HCT116 (cell line): ENCODE data around the gene ULBP2. TPM values are rescaled to one million over a fixed set of nuclear protein-coding genes. Genes with fewer than 3 reads are reported as not detected.
A peak's percentile ranks its signal among the peaks of the same experiment; 100 is the strongest.

Experiments used
- ATAC-seq: fragments of 200-7000 bp; cut with Tn5 transposase; 2 replicates; pipeline ENCODE4 v1.9.1; 2020; ENCODE audit warnings: mild to moderate bottlenecking, moderate library complexity
- BruUV-seq: library from RNA; stranded (reverse); fragments of 400-500 nt; replicated peaks from 2 replicates; lab custom pipeline; 2021; lab: Mats Ljungman, UMichigan
- CTCF ChIA-PET: fragments of 300-600 bp; sonication (Branson Sonifier 250); formaldehyde crosslinking; loops from one replicate; lab custom pipeline; 2021; ENCODE audit warnings: antibody characterized with exemption; lab: Charles Lee
- POLR2A ChIA-PET: fragments of 300-600, 350-600 bp; sonication (Branson Sonifier 250); formaldehyde crosslinking; loops from one replicate; lab custom pipeline; 2021; ENCODE audit warnings: antibody characterized with exemption; lab: Charles Lee
- RAD21 ChIA-PET, 2 experiments: fragments of 300-600 bp; sonication (Branson Sonifier 250); formaldehyde crosslinking; loops; one replicate each; lab custom pipeline; 2023; ENCODE audit warnings: low total read pairs in 2 of 2; ENCODE audit not compliant: uncharacterized antibody in 2 of 2, unreplicated experiment in 2 of 2, low non-redundant PET in 1 of 2; lab: Charles Lee
- DNase-seq: peaks from one replicate; pipeline ENCODE4 v3.0.0-alpha.2; 2010; ENCODE audit warnings: low read depth, low spot score
- H2AFZ ChIP-seq: fragments of 200-600 bp; shearing (Covaris generic), sonication (generic); 2 replicates; pipeline ENCODE4 v1.6.1; 2017; ENCODE audit warnings: low read depth, mixed run types, mixed read lengths, antibody characterized with exemption, low read length; ENCODE audit not compliant: poor library complexity, severe bottlenecking
- H3K27ac ChIP-seq: 2 replicates; pipeline ENCODE4 v1.5.1; 2012; ENCODE audit warnings: low read depth, low read length
- H3K27me3 ChIP-seq: fragments of 200-600 bp; sonication (generic); 2 replicates; pipeline ENCODE4 v1.6.1; 2016; ENCODE audit warnings: mixed run types, low read length, mixed read lengths; ENCODE audit not compliant: insufficient read depth
- H3K36me3 ChIP-seq, 2 experiments: fragments of 200-500 bp in 1 of 2; fragments of 200-600 bp in 1 of 2; sonication (Bioruptor generic) in 1 of 2; sonication (generic) in 1 of 2; 2 replicates each; pipeline versions ENCODE4 v1.5.1 to v1.6.1; 2014 to 2016; ENCODE audit warnings: low read length in 2 of 2, inconsistent platforms in 1 of 2, mixed read lengths in 1 of 2, mixed run types in 1 of 2; ENCODE audit not compliant: insufficient read depth in 2 of 2, control insufficient read depth in 1 of 2
- H3K4me1 ChIP-seq, 2 experiments: fragments of 200-600 bp in 1 of 2; sonication (generic) in 1 of 2; 2 replicates each; pipeline versions ENCODE4 v1.5.1 to v1.6.1; 2012 to 2017; ENCODE audit warnings: low read length in 2 of 2, inconsistent platforms in 1 of 2, mild to moderate bottlenecking in 1 of 2, mixed read lengths in 1 of 2, mixed run types in 1 of 2, moderate library complexity in 1 of 2; ENCODE audit not compliant: insufficient read depth in 2 of 2, control insufficient read depth in 1 of 2
- H3K4me2 ChIP-seq: fragments of 200-600 bp; sonication (generic); 2 replicates; pipeline ENCODE4 v1.6.1; 2017; ENCODE audit warnings: mixed run types, low read length, mixed read lengths
- H3K4me3 ChIP-seq, 2 experiments: fragments of 200-600 bp in 1 of 2; sonication (generic) in 1 of 2; replicated peaks in 1 of 2; 2 replicates each; pipeline ENCODE4 v1.5.1; 2011 to 2016; ENCODE audit warnings: low read length in 2 of 2, control low read depth in 1 of 2, low read depth in 1 of 2, mild to moderate bottlenecking in 1 of 2, mixed read lengths in 1 of 2, mixed run types in 1 of 2
- H3K79me2 ChIP-seq: fragments of 200-600 bp; sonication (generic); 2 replicates; pipeline ENCODE4 v1.6.1; 2017; ENCODE audit warnings: mild to moderate bottlenecking, mixed run types, low read length, moderate library complexity, mixed read lengths; ENCODE audit not compliant: insufficient read depth
- H3K9ac ChIP-seq: fragments of 200-600 bp; sonication (generic); 2 replicates; pipeline ENCODE4 v1.6.1; 2016; ENCODE audit warnings: low read length, mixed read lengths
- H3K9me2 ChIP-seq: fragments of 200-600 bp; sonication (generic), shearing (Covaris generic); 2 replicates; pipeline ENCODE4 v1.6.1; 2017; ENCODE audit warnings: mixed run types, mild to moderate bottlenecking, moderate library complexity; ENCODE audit not compliant: insufficient read depth
- H3K9me3 ChIP-seq, 2 experiments: fragments of 200-500 bp in 1 of 2; fragments of 200-600 bp in 1 of 2; sonication (Bioruptor generic) in 1 of 2; sonication (generic) in 1 of 2; 2 replicates each; pipeline ENCODE4 v1.6.1; 2014 to 2017; ENCODE audit warnings: low read length in 2 of 2, mixed read lengths in 2 of 2, inconsistent platforms in 1 of 2, low read depth in 1 of 2, mild to moderate bottlenecking in 1 of 2, mixed run types in 1 of 2, moderate library complexity in 1 of 2; ENCODE audit not compliant: control insufficient read depth in 1 of 2, insufficient read depth in 1 of 2
- H4K20me1 ChIP-seq: fragments of 200-600 bp; sonication (generic), shearing (Covaris generic); 2 replicates; pipeline ENCODE4 v1.6.1; 2017; ENCODE audit warnings: mixed run types, mild to moderate bottlenecking, moderate library complexity; ENCODE audit not compliant: insufficient read depth
- CTCF ChIP-seq, 3 experiments: fragments of 200-600 bp in 1 of 3; sonication (generic) in 1 of 3; IDR thresholded peaks in 2 of 3; conservative IDR thresholded peaks in 1 of 3; 2 replicates each; pipeline ENCODE4 v1.5.1; 2012 to 2017; ENCODE audit warnings: low read depth in 2 of 3, low read length in 2 of 3, antibody characterized with exemption in 1 of 3, borderline replicate concordance in 1 of 3, control low read depth in 1 of 3, mild to moderate bottlenecking in 1 of 3, mixed read lengths in 1 of 3, mixed run types in 1 of 3, moderate library complexity in 1 of 3; ENCODE audit not compliant: insufficient read depth in 1 of 3
- EGR1 ChIP-seq: IDR thresholded peaks from 2 replicates; pipeline ENCODE4 v1.6.1; 2012; ENCODE audit warnings: low read depth
- EZH2 ChIP-seq: fragments of 200-600 bp; sonication (generic); IDR thresholded peaks from 2 replicates; pipeline ENCODE4 v1.6.1; 2017; ENCODE audit warnings: antibody characterized with exemption, mixed run types
- MAX ChIP-seq: IDR thresholded peaks from 2 replicates; pipeline ENCODE4 v1.6.1; 2012
- POLR2AphosphoS5 ChIP-seq: IDR thresholded peaks from 2 replicates; pipeline ENCODE4 v1.6.1; 2011; ENCODE audit warnings: mild to moderate bottlenecking, low read depth, low read length, moderate library complexity
- RAD21 ChIP-seq: IDR thresholded peaks from 2 replicates; pipeline ENCODE4 v1.6.1; 2012; ENCODE audit warnings: low read depth, mild to moderate bottlenecking
- REST ChIP-seq: IDR thresholded peaks from 2 replicates; pipeline ENCODE4 v1.6.1; 2012; ENCODE audit warnings: low read depth
- SIN3A ChIP-seq: IDR thresholded peaks from 2 replicates; pipeline ENCODE4 v1.6.1; 2012; ENCODE audit warnings: low read depth
- SRF ChIP-seq: IDR thresholded peaks from 2 replicates; pipeline ENCODE4 v1.6.1; 2012; ENCODE audit warnings: low read depth
- ZBTB33 ChIP-seq: IDR thresholded peaks from 2 replicates; pipeline ENCODE4 v1.6.1; 2011; ENCODE audit warnings: mild to moderate bottlenecking, low read length, moderate library complexity; ENCODE audit not compliant: insufficient replicate concordance; ENCODE audit errors: extremely low read depth
- ZNF274 ChIP-seq: fragments of 200-500 bp; sonication (Bioruptor generic); IDR thresholded peaks from 2 replicates; pipeline ENCODE4 v1.6.1; 2014; ENCODE audit warnings: mild to moderate bottlenecking, low read depth, low read length, inconsistent platforms
- intact Hi-C: fragments of 100-400 bp; cut with micrococcal nuclease; formaldehyde crosslinking; loops from 2 replicates; pipeline ENCODE4 v1.10.0; 2022
- total RNA-seq: library from RNA; stranded (reverse); gene quantifications from one replicate; pipeline ENCODE4 v1.2.1, GENCODE V29; 2021; ENCODE audit not compliant: unreplicated experiment

Gene ULBP2
- total RNA-seq, 1 experiment from 2014 or later = 10.2 TPM

GRCh38 chr6:149895048-149895590 is 46.7 kb upstream of the ULBP2 start:
- no peaks in the 10 kb centered on the region for H3K9me2 ChIP-seq
- ChIA-PET POLR2A (interaction anchor here (1.3 kb wide), 1 partner anchor 10 kb away, joined by 3 read pairs; no protein-coding TSS in a partner anchor), RAD21 (no interaction called here), CTCF (interaction anchor here (0.8 to 1.4 kb wide), 2 partner anchors 9 to 55 kb away, joined by 3 to 5 read pairs; no protein-coding TSS in a partner anchor)
- peak overlapping the region; percentile 90 for H3K4me2 ChIP-seq
- no peaks in the 10 kb centered on the region for H3K27me3 ChIP-seq
- H3K4me1 ChIP-seq = peaks cover 45 to 55% of the 10 kb centered on the region in 2 experiments
- no TSS peak for BruUV-seq
- intact Hi-C loops = loop anchor here (5.0 kb wide), 1 partner anchor 248 kb away; the partner anchor contains the start of gene KATNA1
- peak; percentile 47 for ATAC-seq
- no peaks in the 10 kb centered on the region for H3K79me2 ChIP-seq
- no peaks in the 10 kb centered on the region for H4K20me1 ChIP-seq
- peak; percentile 33; the same call in 1 of the 2 replicates for TF ChIP-seq POLR2AphosphoS5
- no peak for TF ChIP-seq SRF
- peak in 1 of 3 experiments; percentile 23; a peak in 1 of 6 replicates for TF ChIP-seq CTCF (IDR thresholded peaks at IDR 0.05 in 2 of 3, conservative IDR thresholded peaks at IDR 0.05 in 1 of 3; ENCODE audit: borderline replicate concordance in 1 of 3, insufficient read depth in 1 of 3, low read depth in 2 of 3, low read length in 2 of 3)
- TF ChIP-seq EZH2 = no peak
- no peak for TF ChIP-seq ZBTB33
- TF ChIP-seq EGR1 = peak; percentile 86
- TF ChIP-seq ZNF274 = no peak
- no peak for TF ChIP-seq REST
- TF ChIP-seq SIN3A = no peak
- TF ChIP-seq RAD21 = peak; percentile 55
- TF ChIP-seq MAX = no peak
- TF ChIP-seq, all 23 proteins: peak for 4
- no peak for DNase-seq
- H3K36me3 ChIP-seq = no peaks in the 10 kb centered on the region
- no peaks in the 10 kb centered on the region for H3K9me3 ChIP-seq
- peak overlapping the region; percentile 30 to 51 for H3K4me3 ChIP-seq
- H2AFZ ChIP-seq = peak overlapping the region; percentile 59
- H3K9ac ChIP-seq = peak overlapping the region; percentile 47
- peak overlapping the region; percentile 66 for H3K27ac ChIP-seq
